Measurements from ENCODE around the gene TACO1.

The TACO1 gene

GRCh38 chr17:63600569-63601438, at the start of gene TACO1:
TACO1 (plus strand) TSS chr17:63600895; CDS start chr17:63601084, 189 bp downstream.
- Mint-ChIP-seq H3K27me3 (no peaks in the 10 kb centered on the region), H3K4me1 (peaks cover 26% of the 10 kb centered on the region), H3K27ac (peak within 1 kb of the TSS; percentile 95), H3K9me3 (no peaks in the 10 kb centered on the region), H3K36me3 (peaks cover 4% of the 10 kb centered on the region), H3K4me3 (peak within 1 kb of the TSS; percentile 98)

- peaks cover 6% of the 10 kb centered on the region for H3K36me3 Mint-ChIP-seq
- peaks cover 56% of the 10 kb centered on the region for H3K4me1 Mint-ChIP-seq
- no peaks in the 10 kb centered on the region for H3K9me3 Mint-ChIP-seq
- no peak overlapping the region for H3K27ac Mint-ChIP-seq
- no peaks in the 10 kb centered on the region for H3K27me3 Mint-ChIP-seq
- peak overlapping the region; percentile 95 for H3K4me3 Mint-ChIP-seq
These were observed 48.5 kb upstream of the TACO1 start for GRCh38 chr17:63552211-63552610.

DNA sequence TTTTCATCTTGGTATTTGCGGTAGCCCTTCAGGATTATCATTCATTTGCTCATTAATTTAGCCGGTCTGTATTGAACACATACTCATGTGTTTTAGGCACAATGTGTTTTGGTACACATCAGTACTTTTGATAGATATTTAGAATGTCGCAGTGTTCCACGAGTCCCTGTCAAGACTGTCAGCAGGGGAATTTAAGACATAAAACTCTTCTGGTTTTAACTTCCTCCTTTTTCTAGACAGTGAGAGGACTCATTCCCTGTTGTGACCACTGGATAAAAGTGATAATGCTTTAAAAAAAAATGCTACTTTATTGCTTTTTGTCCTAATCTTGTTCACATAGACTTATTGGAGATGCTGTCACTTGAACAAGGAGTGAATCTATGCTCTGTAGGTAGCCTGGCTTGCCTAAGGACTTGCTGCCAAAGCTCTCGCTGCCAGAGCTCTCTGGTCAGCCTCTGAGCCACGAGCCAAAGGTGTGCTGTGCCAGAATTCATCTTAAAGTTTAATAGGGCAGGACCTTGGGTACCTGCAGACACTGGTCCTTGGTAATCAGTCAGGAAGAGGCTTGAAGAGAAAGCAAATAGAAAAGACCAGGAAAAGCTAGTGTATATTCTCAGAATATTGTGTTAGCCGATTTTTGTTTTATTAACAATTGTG, 45.1 kb upstream of the TACO1 start:
- Mint-ChIP-seq H3K27me3 (no peaks in the 10 kb centered on the region), H3K9me3 (no peaks in the 10 kb centered on the region), H3K4me1 (peaks cover 78% of the 10 kb centered on the region), H3K4me3 (peak overlapping the region; percentile 60), H3K36me3 (peaks cover 6% of the 10 kb centered on the region), H3K27ac (peak overlapping the region; percentile 72)

GRCh38 chr17:63557416-63557815, 43.3 kb upstream of the TACO1 start:
- peaks cover 6% of the 10 kb centered on the region for H3K36me3 Mint-ChIP-seq
- H3K4me1 Mint-ChIP-seq = peaks cover 84% of the 10 kb centered on the region
- H3K27ac Mint-ChIP-seq = no peak overlapping the region
- H3K27me3 Mint-ChIP-seq = no peaks in the 10 kb centered on the region
- H3K9me3 Mint-ChIP-seq = no peaks in the 10 kb centered on the region
- H3K4me3 Mint-ChIP-seq = peak overlapping the region; percentile 9

- Mint-ChIP-seq H3K27me3 (no peaks in the 10 kb centered on the region), H3K36me3 (peaks cover 6% of the 10 kb centered on the region), H3K4me1 (peaks cover 82% of the 10 kb centered on the region), H3K9me3 (no peaks in the 10 kb centered on the region), H3K27ac (no peak overlapping the region), H3K4me3 (no peak overlapping the region)
These were observed 42.3 kb upstream of the TACO1 start for GRCh38 chr17:63558441-63558840.

GRCh38 chr17:63561819-63562218, 38.9 kb upstream of the TACO1 start:
- H3K4me3 Mint-ChIP-seq = no peak overlapping the region
- no peak overlapping the region for H3K27ac Mint-ChIP-seq
- no peaks in the 10 kb centered on the region for H3K27me3 Mint-ChIP-seq
- no peaks in the 10 kb centered on the region for H3K9me3 Mint-ChIP-seq
- H3K36me3 Mint-ChIP-seq = peaks cover 5% of the 10 kb centered on the region
- H3K4me1 Mint-ChIP-seq = peaks cover 70% of the 10 kb centered on the region

- Mint-ChIP-seq H3K4me1 (peaks cover 70% of the 10 kb centered on the region), H3K36me3 (peaks cover 2% of the 10 kb centered on the region), H3K9me3 (no peaks in the 10 kb centered on the region), H3K27me3 (no peaks in the 10 kb centered on the region), H3K4me3 (no peak overlapping the region), H3K27ac (no peak overlapping the region)
These were observed 37.4 kb upstream of the TACO1 start for GRCh38 chr17:63563339-63563738.

DNA sequence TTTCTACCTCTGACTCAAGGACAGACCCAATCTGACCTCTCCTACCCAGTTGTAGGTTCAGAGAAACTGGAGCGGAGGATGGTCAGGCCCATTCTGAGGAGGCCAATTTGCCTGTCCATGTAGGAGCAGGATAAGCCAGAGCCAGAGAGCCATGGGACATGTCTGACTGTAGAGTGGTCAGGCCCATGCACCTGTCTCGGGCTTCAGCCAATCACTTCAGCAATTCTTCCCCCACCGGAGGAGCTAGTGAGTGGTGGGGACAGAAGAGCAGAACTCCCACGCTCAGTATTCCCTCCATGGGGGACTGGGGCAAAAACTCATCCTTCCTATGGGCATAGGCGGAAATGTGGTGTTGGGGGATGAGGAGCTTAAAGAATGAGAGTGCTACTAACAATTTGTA, 36.1 kb upstream of the TACO1 start:
- no peaks in the 10 kb centered on the region for H3K27me3 Mint-ChIP-seq
- H3K4me1 Mint-ChIP-seq = peaks cover 72% of the 10 kb centered on the region

DNA sequence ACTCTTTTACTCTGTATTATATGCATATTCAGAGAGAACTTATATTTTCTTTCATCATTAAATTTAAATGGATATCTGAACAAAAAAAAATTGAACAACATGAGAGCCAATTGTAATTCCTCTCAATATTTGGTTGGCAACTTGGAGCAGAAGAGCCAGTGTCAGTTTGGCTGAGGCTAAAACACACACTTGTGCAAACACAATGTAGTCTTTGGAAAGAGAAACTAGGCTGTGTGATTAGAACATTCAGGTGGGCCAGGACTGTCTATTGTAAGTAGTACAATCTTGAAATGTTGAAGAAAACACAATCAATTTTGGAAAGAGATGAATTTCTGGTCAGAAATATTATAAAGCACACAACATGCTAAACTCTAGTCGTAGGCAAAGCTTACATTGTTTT, 33.5 kb upstream of the TACO1 start:
- Mint-ChIP-seq H3K9me3 (no peaks in the 10 kb centered on the region), H3K4me3 (no peak overlapping the region), H3K27me3 (no peaks in the 10 kb centered on the region), H3K27ac (peak overlapping the region; percentile 35), H3K4me1 (peaks cover 73% of the 10 kb centered on the region), H3K36me3 (peaks cover 2% of the 10 kb centered on the region)

More for the DNA sequence above, 36.1 kb upstream of the TACO1 start:
- H3K27ac Mint-ChIP-seq = peak overlapping the region; percentile 4
- no peaks in the 10 kb centered on the region for H3K9me3 Mint-ChIP-seq
- peaks cover 2% of the 10 kb centered on the region for H3K36me3 Mint-ChIP-seq
- no peak overlapping the region for H3K4me3 Mint-ChIP-seq

DNA sequence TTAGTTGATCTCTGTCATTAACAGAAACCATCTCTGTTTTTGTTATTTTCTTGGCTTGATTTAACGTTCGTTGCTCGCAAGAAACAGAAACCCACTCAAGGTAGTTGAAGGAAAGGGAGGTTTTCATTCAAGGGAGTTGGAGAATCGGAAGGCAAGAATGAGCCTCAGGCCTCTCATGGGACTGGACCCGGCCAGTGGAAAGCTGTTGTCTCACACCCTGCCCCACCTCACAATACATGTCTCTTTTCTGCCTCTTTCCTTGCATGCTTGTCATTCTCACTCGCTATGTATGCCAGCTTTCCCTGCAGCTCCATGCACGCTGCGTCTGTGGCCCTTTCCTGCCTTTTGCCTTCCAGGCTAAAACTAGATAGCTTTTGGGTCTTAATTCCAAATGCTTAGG, 32.1 kb upstream of the TACO1 start:
- Mint-ChIP-seq H3K36me3 (peaks cover 2% of the 10 kb centered on the region), H3K4me3 (no peak overlapping the region), H3K27me3 (no peaks in the 10 kb centered on the region), H3K27ac (no peak overlapping the region), H3K9me3 (no peaks in the 10 kb centered on the region), H3K4me1 (peaks cover 64% of the 10 kb centered on the region)

DNA sequence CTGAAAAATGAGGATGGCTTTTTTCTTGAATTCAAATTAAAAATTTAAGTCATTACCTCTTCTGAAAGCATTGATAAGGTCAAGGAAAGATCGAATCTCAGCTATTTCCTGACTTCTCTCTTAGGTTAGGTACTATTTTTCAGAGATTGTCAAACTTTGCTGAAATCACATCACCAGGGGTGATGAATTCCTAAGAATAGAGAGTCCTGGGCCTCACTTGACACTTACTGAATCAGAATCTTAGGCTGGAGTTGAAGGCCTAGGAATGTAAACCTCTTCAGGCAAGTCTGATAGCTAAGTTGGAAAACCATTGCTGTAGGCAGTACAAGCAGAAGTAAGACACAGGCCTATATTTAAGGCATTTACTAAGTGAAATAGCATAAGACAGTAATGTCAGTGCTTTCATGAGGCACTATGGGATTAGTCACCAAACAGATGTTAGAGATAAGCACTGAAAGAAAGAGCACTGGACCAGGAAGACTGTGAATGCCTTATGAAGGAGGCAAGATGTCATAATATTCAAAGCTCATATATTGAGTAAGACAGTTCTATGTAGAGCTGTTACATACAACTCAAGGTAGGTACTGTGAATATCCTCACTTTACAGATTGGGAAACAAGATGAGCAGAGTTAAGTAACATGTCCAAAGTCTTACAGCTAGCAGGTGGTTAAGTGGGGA, 28.9 kb upstream of the TACO1 start:
- H3K27ac Mint-ChIP-seq = peak overlapping the region; percentile 6
- H3K27me3 Mint-ChIP-seq = no peaks in the 10 kb centered on the region
- H3K4me1 Mint-ChIP-seq = peaks cover 60% of the 10 kb centered on the region
- H3K36me3 Mint-ChIP-seq = peaks cover 5% of the 10 kb centered on the region
- H3K9me3 Mint-ChIP-seq = no peaks in the 10 kb centered on the region
- H3K4me3 Mint-ChIP-seq = no peak overlapping the region

- Mint-ChIP-seq H3K36me3 (peaks cover 5% of the 10 kb centered on the region), H3K4me3 (no peak overlapping the region), H3K27me3 (no peaks in the 10 kb centered on the region), H3K27ac (peak overlapping the region; percentile 70), H3K4me1 (peaks cover 55% of the 10 kb centered on the region), H3K9me3 (no peaks in the 10 kb centered on the region)
These were observed 27.1 kb upstream of the TACO1 start for GRCh38 chr17:63573634-63574033.

DNA sequence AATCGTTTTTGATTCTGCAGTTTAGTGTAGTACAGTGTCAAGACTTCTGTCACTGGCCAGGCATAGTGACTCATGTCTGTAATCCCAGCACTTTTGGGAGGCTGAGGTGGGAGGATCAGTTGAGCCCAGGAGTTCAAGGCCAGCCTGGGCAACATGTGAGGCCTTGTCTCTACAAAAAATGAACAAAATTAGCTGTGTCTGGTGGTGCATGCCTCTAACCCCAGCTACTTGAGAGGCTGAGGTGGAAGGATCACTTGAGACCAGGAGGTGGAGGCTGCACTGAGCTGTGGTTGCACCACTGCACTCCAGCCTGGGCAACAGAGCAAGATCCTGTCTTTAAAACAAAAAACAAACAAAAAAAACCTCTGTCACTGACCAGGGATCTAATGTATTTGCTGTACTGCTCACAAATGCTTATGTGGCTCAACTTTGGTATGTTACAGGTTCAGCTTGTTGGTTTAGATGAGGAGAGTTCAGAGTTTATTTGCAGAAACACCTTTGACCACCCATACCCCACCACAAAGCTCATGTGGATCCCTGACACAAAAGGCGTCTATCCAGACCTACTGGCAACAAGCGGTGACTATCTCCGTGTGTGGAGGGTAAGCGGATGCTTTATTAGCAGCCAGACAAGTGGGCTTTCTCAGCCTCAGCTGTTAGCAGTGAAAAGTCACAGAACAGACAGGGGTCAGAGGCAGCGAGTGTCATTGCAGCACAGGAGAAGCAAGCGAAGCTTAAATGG, 22.5 kb upstream of the TACO1 start:
- peaks cover 10% of the 10 kb centered on the region for H3K36me3 Mint-ChIP-seq
- no peak overlapping the region for H3K4me3 Mint-ChIP-seq
- H3K27me3 Mint-ChIP-seq = no peaks in the 10 kb centered on the region
- peaks cover 25% of the 10 kb centered on the region for H3K4me1 Mint-ChIP-seq
- no peaks in the 10 kb centered on the region for H3K9me3 Mint-ChIP-seq
- peak overlapping the region; percentile 55 for H3K27ac Mint-ChIP-seq

DNA sequence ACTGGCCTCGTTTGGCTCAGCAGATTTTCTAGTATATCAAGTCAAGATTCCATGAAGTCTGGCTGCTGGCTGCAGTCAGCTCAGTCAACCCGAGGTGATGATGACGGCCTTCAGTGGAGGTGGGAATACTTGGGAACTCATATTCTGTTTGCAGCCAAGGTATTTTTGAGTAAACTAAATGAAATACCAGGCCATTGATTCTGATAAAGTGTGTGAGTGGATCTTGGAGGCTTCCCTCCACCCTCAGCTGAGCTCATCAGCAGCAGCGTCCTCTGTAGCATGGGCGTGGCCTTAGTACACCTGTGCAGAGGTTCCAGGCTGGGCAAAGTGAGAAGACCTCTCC, 22.0 kb upstream of the TACO1 start:
- no peaks in the 10 kb centered on the region for H3K9me3 Mint-ChIP-seq
- H3K27ac Mint-ChIP-seq = no peak overlapping the region
- H3K36me3 Mint-ChIP-seq = peaks cover 9% of the 10 kb centered on the region
- H3K4me3 Mint-ChIP-seq = no peak overlapping the region
- peaks cover 24% of the 10 kb centered on the region for H3K4me1 Mint-ChIP-seq
- H3K27me3 Mint-ChIP-seq = no peaks in the 10 kb centered on the region

- no peaks in the 10 kb centered on the region for H3K27me3 Mint-ChIP-seq
- no peaks in the 10 kb centered on the region for H3K9me3 Mint-ChIP-seq
- H3K4me1 Mint-ChIP-seq = peaks cover 23% of the 10 kb centered on the region
- H3K27ac Mint-ChIP-seq = no peak overlapping the region
- peaks cover 5% of the 10 kb centered on the region for H3K36me3 Mint-ChIP-seq
- no peak overlapping the region for H3K4me3 Mint-ChIP-seq
These were observed 21.1 kb upstream of the TACO1 start for GRCh38 chr17:63579633-63580032.

Data from activated naive CD4-positive, alpha-beta T cell treated with anti-CD3 and anti-CD28 coated beads, Interleukin-2, amount 50 U/mL, for 24 hours (primary cell).